Right lobe of liver (tissue), 6 donors: Measurements from ENCODE around the gene HHLA2. TPM values are rescaled to one million over a fixed set of nuclear protein-coding genes. Genes with fewer than 3 reads are reported as not detected.

Experiments used
- ATAC-seq, 4 donors: fragments of 200-7000 bp; cut with Tn5 transposase; one replicate each; pipeline ENCODE4 v1.9.1; 2020; ENCODE audit warnings: mild to moderate bottlenecking in 4 of 4, moderate library complexity in 4 of 4
- DNase-seq, 3 donors: peaks; one replicate each; pipeline ENCODE4 v3.0.0-alpha.2; 2020
- H3K27ac ChIP-seq, 3 donors: fragments of 200-600 bp; one replicate each; pipeline ENCODE4 v1.8.0; 2022
- H3K27me3 ChIP-seq, 2 donors: fragments of 200-600 bp; one replicate each; pipeline ENCODE4 v1.8.0; 2022
- H3K36me3 ChIP-seq, 4 donors: fragments of 200-600 bp; sonication (generic) in 1 of 4; one replicate each; pipeline versions ENCODE4 v1.5.1 to v1.8.0; 2017 to 2022; ENCODE audit warnings: control low read depth in 1 of 4
- H3K4me1 ChIP-seq, 4 donors: fragments of 200-600 bp; sonication (generic) in 1 of 4; one replicate each; pipeline versions ENCODE4 v1.5.1 to v1.8.0; 2017 to 2022; ENCODE audit warnings: control low read depth in 1 of 4
- H3K4me3 ChIP-seq, 3 donors: fragments of 200-600 bp; one replicate each; pipeline ENCODE4 v1.8.0; 2022
- H3K9me3 ChIP-seq, 4 donors: fragments of 200-600 bp; sonication (generic) in 1 of 4; one replicate each; pipeline versions ENCODE4 v1.5.1 to v1.8.0; 2017 to 2022; ENCODE audit warnings: control low read depth in 1 of 4
- POLR2A ChIP-seq: fragments of 450-650 bp; IDR thresholded peaks from one replicate; pipeline ENCODE4 v1.6.1; 2017; ENCODE audit warnings: antibody characterized with exemption, mild to moderate bottlenecking
- WGBS: methylation state at CpG from one replicate; pipeline ENCODE4 v1.1.6; 2018; ENCODE audit warnings: low coverage, low lambda C conversion rate; ENCODE audit not compliant: insufficient coverage; ENCODE audit errors: missing lambda C conversion rate; 5-methylcytosine and 5-hydroxymethylcytosine counted together
- intact Hi-C, 2 donors: fragments of 100-400 bp; cut with DNase I; formaldehyde crosslinking; loops; one replicate each; pipeline versions ENCODE4 v1.11.2 to v1.14.1; 2022
- total RNA-seq, 6 experiments: library from RNA; depleted of rRNA in 2 of 6; stranded (reverse); fragments of >200 nt in 2 of 6; fragmentation: NEBNext Ultra II Directional in 3 of 6; extraction: Animal tissue kit (Norgen Biotek cat#: 25700) in 3 of 6; gene quantifications; one replicate each; pipeline versions ENCODE4 v1.1.0 to v1.2.4, GENCODE V29; 2016 to 2023
- TF ChIP-seq, protein P1 (sequence below), 4 donors: fragments of 200-600 bp in 3 of 4; fragments of 450-650 bp in 1 of 4; IDR thresholded peaks; one replicate each; pipeline versions ENCODE4 v1.5.1 to v1.8.0; 2016 to 2022; ENCODE audit warnings: antibody characterized with exemption in 4 of 4, mild to moderate bottlenecking in 2 of 4
- donor health status: DM: no; HTN: yes; CAD: no.
- donor health status: DM: no; HTN: no; CAD: no.
- donor health status: DM: no; HTN: no; CAD: no.
- donor health status: DM: no; HTN: yes; CAD: no.
- donor health status: DM: no; HTN: yes; CAD: no.

Gene HHLA2
- total RNA-seq, 6 experiments from 2014 or later = not detected

DNA sequence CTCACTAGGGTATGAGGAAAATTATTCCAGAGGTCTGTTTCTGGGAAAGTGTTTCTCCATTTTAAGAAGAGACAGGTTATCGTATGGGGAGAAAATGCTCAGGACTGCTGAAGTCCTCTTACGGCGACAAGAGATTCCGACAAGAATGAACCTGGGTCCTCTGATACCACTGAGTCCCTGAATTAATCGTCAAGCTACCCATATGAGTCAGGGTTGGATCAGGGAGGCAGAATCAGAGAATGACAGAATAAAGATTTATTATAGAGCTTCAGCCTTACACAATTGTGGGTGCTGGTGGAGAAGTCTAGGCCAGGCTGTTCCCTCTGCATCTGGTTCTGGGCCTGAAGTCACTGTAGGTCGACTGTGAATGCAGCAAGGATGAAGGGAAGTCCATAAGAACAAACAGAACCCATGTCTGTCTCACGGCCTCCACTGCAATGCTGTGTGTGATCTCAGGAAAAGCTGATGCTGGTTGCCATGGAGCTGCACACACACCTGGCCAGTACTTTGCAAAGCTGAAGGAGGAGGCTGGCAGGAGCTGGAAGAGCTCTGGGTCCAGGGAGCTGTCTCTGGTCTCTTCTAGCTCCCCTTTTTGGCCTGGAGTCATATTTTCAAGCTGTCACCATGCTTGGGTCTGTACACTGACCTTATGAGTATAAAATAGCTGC, 83.9 kb downstream of the HHLA2 start:
- H3K36me3 ChIP-seq = no peaks in the 10 kb centered on the region
- intact Hi-C loops = no loop called here
- DNase-seq (no peak), ATAC-seq (no peak)
- no peak for TF ChIP-seq POLR2A
- TF ChIP-seq, protein P1, sequence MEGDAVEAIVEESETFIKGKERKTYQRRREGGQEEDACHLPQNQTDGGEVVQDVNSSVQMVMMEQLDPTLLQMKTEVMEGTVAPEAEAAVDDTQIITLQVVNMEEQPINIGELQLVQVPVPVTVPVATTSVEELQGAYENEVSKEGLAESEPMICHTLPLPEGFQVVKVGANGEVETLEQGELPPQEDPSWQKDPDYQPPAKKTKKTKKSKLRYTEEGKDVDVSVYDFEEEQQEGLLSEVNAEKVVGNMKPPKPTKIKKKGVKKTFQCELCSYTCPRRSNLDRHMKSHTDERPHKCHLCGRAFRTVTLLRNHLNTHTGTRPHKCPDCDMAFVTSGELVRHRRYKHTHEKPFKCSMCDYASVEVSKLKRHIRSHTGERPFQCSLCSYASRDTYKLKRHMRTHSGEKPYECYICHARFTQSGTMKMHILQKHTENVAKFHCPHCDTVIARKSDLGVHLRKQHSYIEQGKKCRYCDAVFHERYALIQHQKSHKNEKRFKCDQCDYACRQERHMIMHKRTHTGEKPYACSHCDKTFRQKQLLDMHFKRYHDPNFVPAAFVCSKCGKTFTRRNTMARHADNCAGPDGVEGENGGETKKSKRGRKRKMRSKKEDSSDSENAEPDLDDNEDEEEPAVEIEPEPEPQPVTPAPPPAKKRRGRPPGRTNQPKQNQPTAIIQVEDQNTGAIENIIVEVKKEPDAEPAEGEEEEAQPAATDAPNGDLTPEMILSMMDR (IDR thresholded peaks at IDR 0.05) = no peak
- H3K27me3 ChIP-seq = no peaks in the 10 kb centered on the region
- 70% methylated on average over 7 of the region's 7 CpGs for WGBS
- H3K27ac ChIP-seq = no peak overlapping the region
- H3K4me1 ChIP-seq = no peaks in the 10 kb centered on the region
- no peak overlapping the region for H3K4me3 ChIP-seq
- no peaks in the 10 kb centered on the region for H3K9me3 ChIP-seq

DNA sequence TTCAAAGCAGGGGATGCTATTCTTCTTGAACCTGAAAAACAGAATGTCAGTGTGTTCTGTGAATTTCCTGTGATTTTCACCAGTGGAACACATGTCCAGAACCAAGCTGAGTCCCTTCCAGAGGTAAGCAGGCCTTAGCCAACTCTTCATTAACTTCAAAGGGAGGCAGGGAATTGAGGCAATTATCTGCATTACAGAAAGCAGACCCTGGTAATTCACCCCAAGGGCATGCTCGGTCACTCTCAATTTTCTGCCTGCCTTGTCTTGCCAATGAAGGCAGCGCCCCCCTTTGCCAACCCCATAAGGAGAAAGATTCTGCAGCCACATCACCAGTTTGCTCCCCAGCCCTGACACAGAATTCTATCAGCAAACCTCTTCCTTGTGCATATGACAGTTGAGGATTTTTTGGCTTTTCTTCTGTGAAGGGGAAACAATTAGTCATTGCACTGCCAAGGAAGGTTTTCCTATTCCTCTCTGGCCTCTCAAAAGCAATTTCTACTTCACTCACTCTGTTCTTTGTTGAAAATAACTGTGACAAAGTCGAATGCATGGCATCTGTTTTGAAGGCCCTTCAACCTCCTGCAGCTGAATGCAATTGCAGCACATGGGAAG, 85.3 kb downstream of the HHLA2 start:
- Histone ChIP-seq H3K4me1 (no peaks in the 10 kb centered on the region), H3K36me3 (no peaks in the 10 kb centered on the region), H3K27ac (no peak overlapping the region), H3K9me3 (no peaks in the 10 kb centered on the region), H3K27me3 (no peaks in the 10 kb centered on the region), H3K4me3 (no peak overlapping the region)
- intact Hi-C loops = no loop called here
- no peak for DNase-seq
- TF ChIP-seq, protein P1 (IDR thresholded peaks at IDR 0.05) = no peak
- no peak for TF ChIP-seq POLR2A
- no peak for ATAC-seq
- 45% methylated on average over 3 of the region's 3 CpGs for WGBS

DNA sequence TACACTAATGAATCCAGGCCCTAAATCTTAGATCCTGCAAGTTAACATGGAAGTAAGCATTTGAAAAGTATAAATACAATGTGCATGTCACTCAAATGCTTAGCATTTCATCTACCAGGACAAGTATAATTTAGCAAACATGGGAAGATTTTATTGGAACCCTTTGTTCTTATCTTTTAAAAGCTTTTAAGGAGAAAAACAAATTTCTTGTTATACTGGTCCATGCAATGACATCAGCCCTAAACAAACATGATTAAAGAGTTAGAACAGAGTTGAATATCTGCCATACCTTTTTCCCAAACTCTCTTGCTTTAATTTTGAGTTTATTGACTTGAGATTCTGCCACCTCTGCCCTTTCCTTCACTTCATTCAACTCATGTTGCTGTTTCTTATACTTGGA, 87.0 kb downstream of the HHLA2 start:
- no peak for TF ChIP-seq POLR2A
- TF ChIP-seq, protein P1 (IDR thresholded peaks at IDR 0.05) = no peak
- H3K36me3 ChIP-seq = no peaks in the 10 kb centered on the region
- H3K4me1 ChIP-seq = no peaks in the 10 kb centered on the region
- no peaks in the 10 kb centered on the region for H3K9me3 ChIP-seq
- H3K4me3 ChIP-seq = no peak overlapping the region
- no peaks in the 10 kb centered on the region for H3K27me3 ChIP-seq
- ATAC-seq (no peak), DNase-seq (no peak)
- H3K27ac ChIP-seq = no peak overlapping the region
- intact Hi-C loops = no loop called here

DNA sequence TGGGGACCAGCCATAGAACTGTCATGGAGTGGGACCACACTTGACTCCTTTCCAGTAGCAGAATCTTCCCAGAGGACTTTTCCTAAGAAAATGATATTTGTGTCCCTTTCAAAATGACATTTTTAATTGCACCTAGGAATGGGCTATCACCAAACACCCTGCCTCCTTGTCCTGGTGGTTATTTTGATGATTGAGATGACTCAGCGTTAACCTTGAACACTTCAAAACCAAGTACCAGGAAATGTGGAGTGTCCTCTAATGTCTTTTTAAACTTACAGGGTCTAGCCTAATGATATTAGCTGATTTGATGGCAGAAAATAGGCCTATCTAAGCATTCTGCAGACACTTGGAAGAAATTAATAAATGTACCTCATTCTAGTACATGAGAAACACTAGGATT, 90.7 kb downstream of the HHLA2 start:
- DNase-seq (no peak), ATAC-seq (no peak)
- Histone ChIP-seq H3K36me3 (no peaks in the 10 kb centered on the region), H3K4me1 (no peaks in the 10 kb centered on the region), H3K27me3 (no peaks in the 10 kb centered on the region), H3K27ac (no peak overlapping the region), H3K9me3 (no peaks in the 10 kb centered on the region), H3K4me3 (no peak overlapping the region)
- intact Hi-C loops = no loop called here
- 75% methylated on average over 1 of the region's 1 CpG for WGBS
- TF ChIP-seq, protein P1 (IDR thresholded peaks at IDR 0.05) = no peak
- no peak for TF ChIP-seq POLR2A
